GM19324 (cell line): ENCODE data around the gene KRT81.
A peak's percentile ranks its signal among the peaks of the same experiment; 100 is the strongest.
"Not testable (repeated sequence)": the region's sequence is repeated elsewhere in the genome, so short reads cannot be mapped to it uniquely, and the experiment has no call there.

Experiments used
- ATAC-seq: cut with Tn5 transposase; IDR thresholded peaks from one replicate; pipeline ENCODE4 v1.9.1; 2021; ENCODE audit warnings: mild to moderate bottlenecking, moderate library complexity; ENCODE audit not compliant: unreplicated experiment, low FRiP score

Gene KRT81

GRCh38 chr12:52245259-52245961 is 45.9 kb downstream of the KRT81 start:
- ATAC-seq: no peak

GRCh38 chr12:52244615-52244994 is 46.7 kb downstream of the KRT81 start:
- no peak for ATAC-seq

- ATAC-seq: peak; percentile 56
These were observed 47.3 kb downstream of the KRT81 start for GRCh38 chr12:52243856-52244614.

GRCh38 chr12:52243259-52243855 is 48.0 kb downstream of the KRT81 start:
- ATAC-seq: no peak

GRCh38 chr12:52242442-52243258 is 48.7 kb downstream of the KRT81 start:
- ATAC-seq: no peak

GRCh38 chr12:52241205-52241842 is 50.0 kb downstream of the KRT81 start:
- ATAC-seq: no peak

GRCh38 chr12:52240247-52240646 is 51.1 kb downstream of the KRT81 start:
- not testable (repeated sequence) for ATAC-seq

GRCh38 chr12:52239767-52240166 is 51.6 kb downstream of the KRT81 start:
- no peak for ATAC-seq

- ATAC-seq: no peak
These were observed 52.3 kb downstream of the KRT81 start for GRCh38 chr12:52238916-52239646.

- no peak for ATAC-seq
These were observed 53.0 kb downstream of the KRT81 start for GRCh38 chr12:52238207-52238840.

GRCh38 chr12:52236386-52237050 is 54.8 kb downstream of the KRT81 start:
- ATAC-seq: no peak
